GM18861 (cell line): Measurements from ENCODE around the gene CLTCL1.
"Not testable (repeated sequence)": the region's sequence is repeated elsewhere in the genome, so short reads cannot be mapped to it uniquely, and the experiment has no call there.

Experiments used
- ATAC-seq: cut with Tn5 transposase; IDR thresholded peaks from one replicate; pipeline ENCODE4 v1.9.1; 2021; ENCODE audit not compliant: unreplicated experiment

CLTCL1 gene

DNA sequence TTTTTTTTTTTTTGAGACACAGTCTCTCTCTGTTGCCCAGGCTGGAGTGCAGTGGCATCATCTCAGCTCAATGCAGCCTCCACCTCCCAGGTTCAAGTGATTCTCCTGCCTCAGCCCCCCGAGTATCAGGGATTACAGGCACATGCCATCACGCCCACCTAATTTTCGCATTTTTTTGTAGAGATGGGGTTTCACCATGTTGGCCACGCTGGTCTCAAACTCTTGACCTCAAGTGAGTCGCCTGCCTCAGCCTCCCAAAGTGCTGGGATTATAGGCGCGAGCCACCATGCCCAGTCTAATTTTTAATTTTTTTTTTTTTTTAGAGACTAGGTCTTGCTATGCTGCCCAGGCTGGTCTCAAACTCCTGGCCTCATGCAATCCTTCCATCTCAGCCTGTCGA, 35.2 kb downstream of the CLTCL1 start:
- not testable (repeated sequence) for ATAC-seq

DNA sequence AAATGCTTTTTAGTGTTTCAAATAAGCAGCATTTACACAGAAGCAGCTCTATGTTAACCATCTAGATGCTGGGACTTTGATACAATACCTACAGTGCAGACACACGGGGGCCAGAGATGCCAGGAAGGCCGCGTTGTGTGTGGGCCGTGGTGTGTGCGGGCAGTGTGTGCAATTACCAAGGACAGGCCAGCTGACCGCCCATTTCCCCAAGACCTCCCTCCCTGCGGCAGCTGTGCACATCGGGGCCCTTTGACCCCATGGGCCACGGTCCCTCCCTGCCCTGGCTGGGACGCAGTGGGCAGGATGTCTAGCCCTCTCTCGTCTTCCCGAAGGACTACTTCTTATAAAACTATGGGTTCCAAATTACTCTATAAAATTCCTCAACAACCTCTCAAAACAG, 38.4 kb downstream of the CLTCL1 start:
- no peak for ATAC-seq

DNA sequence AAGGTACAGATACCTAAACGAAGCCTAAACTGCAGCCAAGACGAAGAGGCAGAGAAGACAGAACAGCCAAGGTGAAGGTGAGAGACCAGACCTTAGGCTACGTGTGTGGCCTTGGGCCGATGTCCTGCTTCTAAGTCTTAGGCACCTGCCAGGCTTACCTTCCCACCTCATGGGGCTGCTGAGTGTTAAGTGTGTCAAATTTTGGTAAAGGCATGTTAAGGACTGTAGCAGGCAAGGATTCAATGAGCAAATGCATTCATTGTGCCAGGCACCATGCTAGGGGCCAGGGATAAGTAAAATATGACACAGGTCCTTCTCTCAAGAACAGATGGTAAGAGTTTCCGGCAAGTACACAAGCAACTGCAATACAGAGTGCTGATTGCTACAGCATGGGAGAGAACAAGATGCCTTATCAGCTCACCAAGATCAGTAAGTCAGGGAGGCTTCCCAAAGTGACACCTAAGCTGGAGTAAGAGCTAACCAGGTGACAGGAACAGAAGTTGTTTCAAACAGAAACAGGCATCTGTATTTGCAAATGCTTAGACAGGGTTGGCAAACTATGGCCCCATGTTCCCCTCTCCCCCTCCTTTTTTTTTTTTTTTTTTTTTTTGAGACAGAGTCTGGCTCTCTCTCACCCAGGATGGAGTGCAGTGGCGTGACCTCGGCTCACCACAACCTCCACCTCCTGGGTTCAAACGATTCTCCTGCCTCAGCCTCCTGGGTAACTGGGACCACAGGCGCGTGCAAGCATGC, 46.7 kb downstream of the CLTCL1 start:
- no peak for ATAC-seq

DNA sequence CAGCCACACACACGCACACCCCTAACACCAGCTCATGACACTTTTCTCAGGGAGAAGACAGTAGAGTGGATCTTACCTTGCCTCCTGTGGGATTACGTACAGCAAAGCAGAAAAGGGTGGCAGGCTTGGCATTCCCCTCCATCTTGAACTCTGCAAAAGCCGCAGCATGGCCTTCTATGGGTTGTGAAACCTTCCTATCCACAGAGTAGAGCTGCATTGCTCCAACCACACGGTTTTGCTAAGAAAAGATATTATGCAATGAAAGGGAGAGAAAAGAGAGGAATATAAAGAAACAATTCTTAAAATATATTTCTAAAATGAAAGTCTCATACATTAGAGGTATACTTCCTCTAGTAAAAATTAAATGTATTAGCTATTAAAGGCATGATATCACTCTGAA, 48.8 kb downstream of the CLTCL1 start:
- no peak for ATAC-seq

DNA sequence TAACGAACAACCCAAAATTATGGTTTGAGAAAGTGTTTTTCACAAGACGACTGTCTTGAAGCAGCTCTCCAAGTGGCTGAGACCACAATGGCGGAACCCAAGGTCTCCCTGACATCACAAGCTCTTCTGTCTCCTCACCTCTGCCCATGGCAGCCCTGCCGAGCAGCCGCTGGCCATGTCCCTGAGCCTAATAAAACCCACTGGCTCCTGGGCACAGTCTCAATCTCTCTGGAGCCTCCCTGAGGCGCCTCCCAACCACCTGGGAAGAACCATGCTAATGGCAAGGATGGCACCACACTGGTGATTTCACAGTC, 50.0 kb downstream of the CLTCL1 start:
- no peak for ATAC-seq

DNA sequence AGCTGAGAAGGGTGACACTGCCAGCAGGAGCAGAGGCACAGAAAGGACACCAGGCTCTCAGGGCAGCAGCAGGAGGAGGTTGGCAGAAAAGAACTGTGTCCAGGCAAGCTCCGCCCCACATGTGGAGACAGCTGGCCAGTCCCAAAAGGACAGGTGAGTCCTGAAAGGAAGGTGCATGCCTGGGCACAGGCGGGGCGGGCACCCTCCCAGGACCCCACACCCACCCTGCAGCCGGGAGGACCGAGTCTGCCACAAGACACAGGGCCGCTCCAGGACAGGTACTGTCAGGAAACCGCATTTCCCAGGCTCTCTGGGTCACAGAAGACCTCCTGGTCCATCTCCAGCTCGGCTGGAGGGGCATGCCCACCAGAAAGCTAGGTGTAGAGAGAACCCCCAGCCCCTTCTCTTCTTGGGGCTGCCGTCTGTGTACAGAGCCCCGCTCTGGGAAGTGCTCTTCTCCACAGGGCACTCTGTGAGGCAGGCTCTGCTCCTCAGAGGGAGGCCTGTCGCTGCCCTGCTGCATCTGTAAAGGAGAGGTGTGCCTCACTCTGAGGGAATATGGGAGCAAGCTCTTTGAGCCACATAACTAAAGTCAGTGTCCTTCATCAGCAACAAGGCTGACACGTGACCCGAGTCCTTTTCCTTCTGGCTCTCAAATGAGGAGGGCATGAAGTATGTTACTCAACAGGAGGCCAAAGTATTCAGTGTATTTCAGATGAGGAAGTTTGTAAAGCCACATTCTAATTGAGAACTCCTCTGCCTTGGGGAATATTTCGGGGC, 50.5 kb downstream of the CLTCL1 start:
- no peak for ATAC-seq

DNA sequence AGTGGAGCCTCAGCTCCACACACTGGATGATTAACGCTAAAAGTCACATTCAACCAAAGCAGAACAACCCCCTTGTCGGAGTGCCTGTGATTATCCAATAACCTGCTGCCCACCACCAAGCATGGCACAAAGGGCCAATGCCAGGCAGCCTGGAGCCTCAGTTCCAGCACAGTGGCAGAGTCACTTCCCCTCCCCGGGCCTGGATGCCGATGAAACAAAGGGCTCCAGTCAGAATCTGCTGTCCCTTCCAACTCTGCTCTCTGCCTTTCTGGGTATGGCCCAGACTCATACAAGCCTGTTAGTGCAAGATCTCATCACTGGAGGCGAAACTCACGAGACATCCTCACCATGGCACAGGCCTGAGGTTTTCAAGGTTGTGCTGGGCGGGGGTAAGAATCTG, 52.1 kb downstream of the CLTCL1 start:
- ATAC-seq: no peak

DNA sequence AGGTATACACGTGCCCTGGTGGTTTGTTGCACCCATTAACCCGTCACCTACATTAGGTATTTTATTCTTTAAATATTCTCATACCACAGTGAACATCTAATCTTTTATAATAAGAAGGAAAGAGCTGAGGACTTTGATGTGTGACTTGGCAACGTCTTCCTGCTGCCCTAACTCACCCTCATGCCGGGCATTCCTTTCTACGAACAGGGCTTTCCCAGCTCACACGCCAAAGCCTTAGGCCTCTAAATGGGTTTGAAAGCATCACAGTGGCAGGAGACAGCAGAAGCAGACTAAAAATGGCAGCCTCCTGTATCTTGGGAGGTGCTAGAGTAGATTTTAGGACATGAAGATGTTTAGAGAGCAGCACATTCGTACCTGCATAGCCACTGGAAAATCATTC, 52.6 kb downstream of the CLTCL1 start:
- ATAC-seq: no peak

DNA sequence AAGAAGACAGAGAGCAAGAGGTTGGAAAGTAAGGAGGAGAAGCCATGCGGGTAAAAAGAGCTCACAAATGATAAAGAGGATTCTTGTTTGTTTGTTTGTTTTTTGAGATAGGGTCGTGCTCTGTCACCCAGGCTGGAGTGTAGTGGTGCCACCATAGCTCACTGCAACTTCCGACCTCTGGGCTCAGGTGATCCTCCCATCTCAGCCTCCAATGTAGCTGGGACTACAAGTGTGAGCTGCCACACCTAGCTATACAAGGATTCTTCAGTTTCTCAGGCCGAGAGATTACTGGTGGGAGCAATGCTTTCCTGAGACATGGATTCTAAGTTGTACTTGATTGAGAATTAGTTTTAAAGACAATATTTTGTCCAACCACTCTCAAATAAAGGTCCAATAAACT, 55.6 kb downstream of the CLTCL1 start:
- ATAC-seq: no peak

DNA sequence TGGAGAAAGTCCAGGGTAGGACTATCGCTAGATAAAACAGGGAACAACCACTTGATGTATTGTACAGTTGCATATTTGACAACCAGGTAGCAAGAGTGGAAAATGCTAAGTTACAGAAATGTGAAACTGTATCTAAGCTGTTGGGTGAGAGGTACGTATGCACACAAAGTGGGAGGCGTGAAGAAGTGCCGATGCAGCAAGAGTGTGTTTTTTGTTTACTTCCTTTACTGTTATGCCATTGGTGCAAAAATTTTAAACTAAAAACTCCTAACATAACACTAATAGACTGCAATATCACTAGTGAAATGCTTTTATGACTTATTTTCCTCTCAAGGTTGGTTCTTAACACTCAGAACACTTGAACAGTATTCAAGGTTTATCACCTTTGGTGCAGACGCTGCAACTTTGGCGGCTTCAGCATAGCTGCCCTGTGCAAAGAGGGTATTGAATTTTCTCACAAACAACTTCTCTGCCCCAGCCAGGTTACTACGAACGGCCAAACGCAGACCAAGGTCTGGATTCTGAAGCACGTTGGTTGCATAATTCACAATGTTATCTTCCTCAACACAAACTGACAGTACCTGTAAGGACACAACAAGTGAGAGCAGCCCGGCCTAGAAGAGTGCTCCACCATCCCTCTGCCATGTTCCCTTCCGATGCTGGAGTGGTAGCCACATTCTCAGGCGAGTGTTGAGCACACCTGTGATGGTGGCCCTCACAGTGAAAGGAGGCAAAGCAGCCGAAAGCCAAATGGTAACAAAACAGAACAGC, 57.2 kb downstream of the CLTCL1 start:
- no peak for ATAC-seq

DNA sequence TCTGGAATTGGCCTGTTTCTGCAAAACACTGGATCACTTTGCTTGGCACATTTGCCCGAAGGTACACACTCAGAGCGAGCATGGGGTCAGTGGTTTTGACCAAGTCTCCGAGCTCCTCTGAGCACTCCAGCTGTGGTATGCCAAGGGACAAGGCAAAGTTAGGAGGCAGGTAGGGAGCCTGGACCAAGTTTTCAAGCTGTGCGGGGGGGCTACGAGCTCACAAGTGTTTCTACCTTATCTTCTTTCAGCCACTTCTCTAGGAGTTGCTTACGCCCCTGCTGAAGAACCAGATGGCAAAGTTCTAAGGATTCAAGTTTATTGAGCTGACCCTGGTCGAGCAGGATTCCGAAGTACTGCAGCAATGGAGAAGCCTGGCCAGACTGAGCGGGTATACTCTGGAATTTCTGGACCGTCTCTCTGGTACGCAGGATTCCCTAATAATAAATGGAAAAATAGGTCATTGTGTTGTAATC, 58.3 kb downstream of the CLTCL1 start:
- no peak for ATAC-seq

DNA sequence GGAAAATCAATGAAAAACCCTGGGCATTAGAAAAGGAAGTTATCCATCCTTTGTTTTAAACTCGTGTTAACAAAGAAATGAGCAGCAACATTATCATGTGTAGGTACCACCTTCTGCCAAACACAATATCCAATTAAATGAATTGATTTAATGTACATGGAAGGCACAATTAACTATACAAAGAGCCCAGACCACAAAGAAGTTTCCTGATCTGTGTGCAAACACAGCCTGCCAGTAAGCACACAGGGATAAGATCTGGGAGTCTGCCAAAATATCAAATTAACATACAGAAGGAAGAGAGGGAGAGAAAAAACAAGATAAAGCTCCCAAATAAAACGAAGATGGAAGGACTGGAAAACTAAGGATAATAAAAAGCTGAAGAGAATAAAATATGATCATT, 58.9 kb downstream of the CLTCL1 start:
- no peak for ATAC-seq

DNA sequence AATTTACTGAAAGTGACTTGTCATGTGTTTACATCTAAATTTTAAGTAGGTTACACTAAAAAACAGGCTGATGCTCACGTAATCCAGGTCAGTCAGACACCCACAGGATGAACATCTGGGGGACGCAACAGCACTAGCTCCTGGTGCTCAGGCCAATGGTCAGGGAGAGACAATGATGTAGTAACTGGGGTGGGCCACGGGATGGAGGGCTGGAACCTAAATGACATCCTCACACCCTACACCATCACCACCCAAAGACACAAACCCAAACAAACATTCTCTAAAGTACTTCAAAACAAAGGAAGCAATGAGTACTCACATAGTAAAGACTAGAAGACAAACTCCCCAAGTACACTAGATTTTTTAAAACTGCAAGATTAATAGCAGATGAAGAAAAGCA, 59.5 kb downstream of the CLTCL1 start:
- no peak for ATAC-seq

DNA sequence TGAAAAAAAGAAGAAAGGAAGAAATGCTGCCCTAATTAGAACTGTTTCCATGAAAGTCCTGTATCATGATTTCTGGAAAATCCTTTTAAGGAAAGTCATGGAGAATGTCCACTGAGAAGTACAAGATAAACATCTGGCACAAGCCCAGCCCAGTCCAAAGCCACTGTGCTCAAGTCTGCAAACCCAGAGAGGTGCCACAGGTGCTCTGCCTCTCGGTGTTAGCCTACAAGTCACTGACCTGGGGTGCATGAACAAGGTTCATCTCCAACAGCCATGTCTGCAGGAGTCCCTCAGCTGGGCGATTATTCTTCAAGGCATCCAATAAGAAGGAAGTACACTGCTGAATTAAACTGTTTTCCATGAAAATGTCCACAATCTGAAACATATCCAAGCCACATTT, 61.9 kb downstream of the CLTCL1 start:
- no peak for ATAC-seq

DNA sequence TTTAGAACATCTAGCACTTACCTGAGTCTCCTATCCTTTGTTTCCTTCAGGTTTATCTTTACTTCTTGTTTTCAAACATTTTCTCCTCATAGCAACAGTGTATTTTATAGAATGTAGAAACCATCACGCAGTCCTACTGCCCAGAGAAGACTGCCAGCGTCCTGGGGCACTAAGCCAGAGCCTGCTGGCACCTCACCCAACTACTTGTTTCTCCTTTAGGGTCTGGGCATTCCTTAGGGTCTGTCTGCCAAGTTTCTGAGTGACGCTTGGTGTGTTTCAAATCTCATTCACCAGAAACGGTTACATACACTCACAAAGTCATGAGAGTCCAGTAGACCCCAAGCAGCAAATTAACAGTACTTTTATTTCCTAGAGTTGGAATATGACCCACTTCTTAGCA, 63.3 kb downstream of the CLTCL1 start:
- no peak for ATAC-seq

DNA sequence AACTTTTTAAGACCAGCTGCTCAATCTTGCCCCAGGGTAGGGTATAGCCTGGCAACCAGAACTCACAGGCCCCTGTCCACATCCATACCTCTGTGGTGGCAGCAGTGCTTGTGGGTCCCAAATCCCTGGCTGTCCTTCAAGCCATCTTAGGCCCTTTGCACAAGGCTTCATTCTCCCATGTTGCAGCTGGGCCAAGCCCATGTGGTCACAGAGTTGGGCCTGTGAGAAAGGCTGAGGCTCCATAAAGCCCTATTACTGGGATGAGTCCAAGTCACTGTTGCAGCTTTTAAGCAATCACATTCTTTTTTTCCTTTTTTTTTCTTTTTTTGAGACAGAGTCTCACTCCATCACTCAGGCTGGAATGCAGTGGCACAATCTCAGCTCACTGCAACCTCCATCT, 65.1 kb downstream of the CLTCL1 start:
- no peak for ATAC-seq

DNA sequence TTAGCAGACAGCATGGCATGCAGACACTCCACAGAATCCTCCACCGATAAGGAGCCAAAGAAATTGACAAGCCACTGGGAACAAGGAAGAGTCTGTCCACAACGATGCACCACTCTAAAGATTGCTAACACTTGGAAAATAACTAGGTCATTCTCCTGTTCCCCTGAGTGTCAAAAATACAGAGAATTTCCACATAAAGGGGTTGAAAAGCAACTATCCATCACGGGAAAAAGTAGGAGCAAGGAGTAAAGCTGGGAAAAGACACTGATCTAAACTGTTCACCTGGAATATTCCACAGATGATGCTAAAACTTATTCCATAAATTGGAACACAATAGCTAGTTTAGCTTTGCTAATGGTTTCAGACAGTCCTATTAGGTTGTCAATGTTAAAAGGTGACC, 66.0 kb downstream of the CLTCL1 start:
- no peak for ATAC-seq

DNA sequence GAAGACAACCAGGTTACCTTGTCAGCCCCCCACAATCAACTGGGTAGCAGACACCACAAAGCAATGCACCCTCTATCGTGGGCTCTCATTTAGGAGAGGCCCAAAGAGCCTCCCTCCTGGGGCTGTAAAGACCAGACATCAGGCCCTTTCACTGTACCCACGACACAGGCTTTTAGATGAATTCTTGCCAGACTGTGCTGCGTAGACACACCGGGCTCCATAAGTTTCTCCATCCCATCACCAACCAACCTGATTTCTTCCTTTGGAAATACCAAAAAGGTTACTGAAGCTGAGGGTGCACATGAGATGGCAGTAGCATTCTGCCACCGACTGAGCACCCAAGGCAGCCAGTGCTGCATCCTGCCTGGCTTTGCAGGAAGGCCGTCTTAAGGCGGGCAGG, 66.5 kb downstream of the CLTCL1 start:
- no peak for ATAC-seq

DNA sequence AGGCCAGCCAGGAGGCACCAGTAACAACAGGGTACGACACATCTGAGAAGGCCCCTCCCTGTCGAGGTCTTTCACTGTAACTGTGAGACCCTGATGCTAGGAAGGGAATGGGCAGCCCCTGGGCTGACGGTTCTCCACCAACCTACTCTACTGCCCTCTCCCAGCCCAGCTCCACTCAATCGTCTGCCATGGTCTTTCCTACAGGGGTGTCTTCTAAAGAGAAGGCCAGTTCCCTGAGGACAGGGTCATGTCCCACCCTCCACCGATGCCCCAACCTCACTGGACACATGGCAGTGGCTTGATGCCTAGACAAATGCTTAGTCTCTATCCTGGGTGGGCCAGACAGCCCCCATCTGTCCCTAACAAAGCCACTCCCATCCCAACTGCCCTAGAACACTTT, 67.0 kb downstream of the CLTCL1 start:
- no peak for ATAC-seq

DNA sequence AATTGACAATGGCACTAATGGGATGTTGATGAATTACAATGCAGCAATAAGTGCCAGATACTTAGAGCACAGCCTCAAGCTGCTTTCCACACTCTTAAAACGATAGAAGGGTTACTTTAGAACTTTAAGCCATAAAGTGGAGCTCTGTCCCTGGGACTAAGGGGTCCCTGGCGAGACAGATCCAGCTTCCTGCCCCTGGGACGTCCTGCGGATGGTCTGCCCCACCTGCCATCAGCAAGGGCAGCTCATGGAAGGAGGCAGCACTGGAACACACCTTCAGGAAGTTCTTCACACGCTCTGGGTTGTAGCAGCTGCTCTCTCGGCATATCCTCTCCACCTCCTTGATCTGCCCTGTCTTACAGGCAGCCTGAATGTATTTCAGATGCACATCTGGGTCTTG, 67.9 kb downstream of the CLTCL1 start:
- no peak for ATAC-seq

DNA sequence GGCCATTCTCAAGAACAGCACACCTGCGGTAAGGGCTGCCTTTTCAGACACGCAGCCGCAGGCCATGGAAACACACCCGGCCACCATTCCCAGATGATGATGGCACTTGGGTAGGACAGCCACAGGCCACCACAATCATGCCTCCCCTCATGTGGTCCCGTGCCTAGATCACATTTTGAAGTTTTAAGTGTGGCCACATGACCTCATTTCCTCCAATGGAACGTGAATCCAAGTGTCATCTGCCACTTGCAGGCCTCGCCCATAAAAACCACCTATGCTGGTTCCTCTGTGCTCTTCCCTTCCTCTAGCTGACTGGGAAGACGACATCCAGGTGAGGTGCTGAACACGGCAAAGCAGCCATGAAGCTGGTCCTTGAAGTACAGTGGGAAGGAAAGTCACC, 68.4 kb downstream of the CLTCL1 start:
- no peak for ATAC-seq
